T-helper 2 cell treated with Interferon-gamma antibody and Interleukin-4, amounts not matched to agents 5 μg/mL and 100 μg/mL, for 36 hours (primary cell): ENCODE measurements around the gene TPPP.
"Not testable (repeated sequence)": the region's sequence is repeated elsewhere in the genome, so short reads cannot be mapped to it uniquely, and the experiment has no call there.

Source experiments
- DNase-seq: peaks from one replicate; pipeline ENCODE4 v3.0.0; 2021; ENCODE audit warnings: low spot score
- H3K27ac Mint-ChIP-seq: one replicate; pipeline ENCODE4 v1.8.0; 2021; ENCODE audit warnings: mild to moderate bottlenecking, mixed read lengths
- H3K27me3 Mint-ChIP-seq: one replicate; pipeline ENCODE4 v1.8.0; 2021; ENCODE audit warnings: low read depth, mixed read lengths
- H3K36me3 Mint-ChIP-seq: one replicate; pipeline ENCODE4 v1.8.0; 2021; ENCODE audit warnings: low read depth, mixed read lengths
- H3K4me1 Mint-ChIP-seq: one replicate; pipeline ENCODE4 v1.8.0; 2021; ENCODE audit warnings: low read depth, mixed read lengths
- H3K4me3 Mint-ChIP-seq: one replicate; pipeline ENCODE4 v1.8.0; 2022; ENCODE audit warnings: mild to moderate bottlenecking, moderate library complexity, mixed read lengths
- H3K9me3 Mint-ChIP-seq: one replicate; pipeline ENCODE4 v1.8.0; 2021; ENCODE audit warnings: mixed read lengths

TPPP gene

DNA sequence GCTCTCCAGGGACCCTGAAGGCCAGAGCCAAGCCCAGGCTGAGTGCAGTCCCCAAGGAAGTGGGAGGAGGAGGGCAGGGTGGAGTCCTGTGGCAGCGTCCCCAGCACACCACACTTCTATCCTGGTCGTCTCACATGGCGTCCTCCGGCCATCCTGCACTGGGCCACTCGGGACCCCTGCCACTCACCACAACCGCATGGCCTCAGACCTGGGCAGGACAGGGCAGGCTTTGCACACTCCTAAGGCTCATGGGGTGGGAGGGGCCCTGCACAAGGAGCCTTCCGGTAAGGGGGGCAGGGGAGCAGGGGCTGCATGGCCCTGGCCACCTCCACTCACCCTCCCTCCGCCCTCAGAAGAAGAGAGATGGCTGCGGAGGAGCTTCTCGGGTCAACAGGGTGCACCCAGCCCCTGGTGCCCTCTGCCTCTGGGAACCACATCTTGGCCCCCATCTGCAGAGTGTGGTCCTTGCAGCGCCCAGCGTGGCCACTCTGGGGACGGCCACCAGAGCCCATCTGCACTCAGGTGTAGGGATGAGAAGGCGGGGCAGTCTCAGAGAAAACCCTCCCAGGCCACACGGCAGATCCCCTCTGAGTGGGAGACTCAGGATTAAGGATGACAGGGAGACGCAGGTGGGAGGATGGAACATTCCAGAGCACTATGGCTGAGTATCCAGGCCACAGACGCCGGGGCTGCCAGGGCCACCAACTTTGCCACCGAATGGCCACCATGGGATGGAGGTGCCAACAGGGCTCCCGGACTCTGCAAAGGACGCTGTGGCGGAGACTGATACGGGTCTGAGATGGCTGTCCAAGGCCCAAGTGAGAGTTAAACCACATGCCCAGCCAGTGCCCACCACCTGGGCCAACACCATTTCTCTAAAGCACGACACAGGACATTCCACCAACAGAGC, 7.6 kb downstream of the TPPP start:
- H3K27ac Mint-ChIP-seq = no peak overlapping the region
- DNase-seq = no peak

DNA sequence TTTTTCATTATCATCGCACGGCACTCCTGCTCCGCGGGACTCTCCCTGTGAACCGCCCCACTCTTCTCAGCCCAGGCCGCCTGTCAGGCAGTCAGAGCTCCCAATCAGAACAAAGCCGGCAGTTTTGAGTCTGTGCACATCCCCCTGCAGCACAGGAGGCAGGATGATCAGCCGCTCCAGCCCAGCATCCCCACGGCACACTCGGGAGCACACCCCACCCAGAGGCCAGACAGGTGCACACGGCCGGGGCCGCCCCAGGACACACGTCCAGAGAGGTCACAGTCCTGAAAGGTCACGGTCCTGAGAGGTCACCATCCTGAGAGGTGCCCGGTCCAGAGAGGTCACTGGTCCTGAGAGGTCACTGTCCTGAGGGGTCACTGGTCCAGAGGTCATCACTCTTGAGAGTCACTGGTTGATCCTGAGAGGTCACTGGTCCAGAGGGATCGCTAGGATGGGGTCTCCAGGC, 8.4 kb downstream of the TPPP start:
- H3K9me3 Mint-ChIP-seq = no peaks in the 10 kb centered on the region
- no peak overlapping the region for H3K27ac Mint-ChIP-seq
- no peaks in the 10 kb centered on the region for H3K36me3 Mint-ChIP-seq
- H3K4me3 Mint-ChIP-seq = no peak overlapping the region
- no peaks in the 10 kb centered on the region for H3K4me1 Mint-ChIP-seq
- no peaks in the 10 kb centered on the region for H3K27me3 Mint-ChIP-seq
- no peak for DNase-seq

More for the DNA sequence above, 7.6 kb downstream of the TPPP start:
- H3K36me3 Mint-ChIP-seq = no peaks in the 10 kb centered on the region
- no peaks in the 10 kb centered on the region for H3K27me3 Mint-ChIP-seq
- no peaks in the 10 kb centered on the region for H3K9me3 Mint-ChIP-seq
- H3K4me3 Mint-ChIP-seq = no peak overlapping the region
- H3K4me1 Mint-ChIP-seq = no peaks in the 10 kb centered on the region

- H3K27me3 Mint-ChIP-seq = no peaks in the 10 kb centered on the region
- H3K36me3 Mint-ChIP-seq = no peaks in the 10 kb centered on the region
- no peaks in the 10 kb centered on the region for H3K4me1 Mint-ChIP-seq
- H3K27ac Mint-ChIP-seq = no peak overlapping the region
- no peak for DNase-seq
- no peak overlapping the region for H3K4me3 Mint-ChIP-seq
- H3K9me3 Mint-ChIP-seq = no peaks in the 10 kb centered on the region
Measured at GRCh38 chr5:683551-684481, 9.3 kb downstream of the TPPP start.

DNA sequence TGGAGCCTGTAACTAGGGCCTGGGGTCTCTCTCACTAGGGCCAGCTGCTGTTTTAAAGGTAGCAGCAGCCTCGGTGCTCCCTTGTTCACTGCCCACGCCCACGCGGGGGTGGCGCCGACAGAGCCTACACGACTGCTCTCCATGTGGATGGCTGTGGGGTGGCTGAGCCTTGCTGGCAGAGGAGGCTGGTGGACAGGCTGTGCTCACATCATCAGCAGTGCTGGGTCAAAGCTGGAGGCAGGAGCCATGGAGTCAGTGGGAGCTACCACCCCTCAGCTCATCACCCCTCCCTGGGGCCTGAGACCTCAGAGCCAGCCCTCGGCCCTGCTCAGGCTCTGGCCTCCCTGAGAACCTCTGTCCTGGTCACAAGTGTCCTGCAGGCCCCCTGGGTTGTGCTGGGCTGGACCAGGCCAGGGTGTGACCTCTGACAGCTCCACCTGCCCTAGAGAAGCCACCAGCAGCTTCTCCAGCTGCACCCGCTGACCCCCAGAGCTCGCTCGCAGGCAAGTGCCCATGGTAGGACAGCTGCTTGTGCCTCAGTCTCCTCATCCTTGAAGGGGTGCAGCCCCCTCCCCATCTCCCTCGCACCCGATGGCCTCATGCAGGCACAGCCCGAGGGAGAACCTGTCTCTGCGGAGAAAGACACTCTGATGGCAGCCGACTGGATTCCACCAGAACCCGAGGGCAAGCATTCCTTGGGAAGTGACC, 10.3 kb downstream of the TPPP start:
- H3K9me3 Mint-ChIP-seq, H3K36me3 Mint-ChIP-seq, DNase-seq, H3K4me1 Mint-ChIP-seq, H3K27me3 Mint-ChIP-seq, H3K27ac Mint-ChIP-seq, H3K4me3 Mint-ChIP-seq: not testable (repeated sequence)

- DNase-seq, H3K4me3 Mint-ChIP-seq, H3K27ac Mint-ChIP-seq, H3K36me3 Mint-ChIP-seq, H3K9me3 Mint-ChIP-seq, H3K27me3 Mint-ChIP-seq, H3K4me1 Mint-ChIP-seq: not testable (repeated sequence)
Measured at GRCh38 chr5:682216-682615, 10.9 kb downstream of the TPPP start.

- H3K9me3 Mint-ChIP-seq, H3K27ac Mint-ChIP-seq, H3K4me1 Mint-ChIP-seq, DNase-seq, H3K4me3 Mint-ChIP-seq, H3K36me3 Mint-ChIP-seq, H3K27me3 Mint-ChIP-seq: not testable (repeated sequence)
Measured at GRCh38 chr5:681317-682191, 11.6 kb downstream of the TPPP start.

DNA sequence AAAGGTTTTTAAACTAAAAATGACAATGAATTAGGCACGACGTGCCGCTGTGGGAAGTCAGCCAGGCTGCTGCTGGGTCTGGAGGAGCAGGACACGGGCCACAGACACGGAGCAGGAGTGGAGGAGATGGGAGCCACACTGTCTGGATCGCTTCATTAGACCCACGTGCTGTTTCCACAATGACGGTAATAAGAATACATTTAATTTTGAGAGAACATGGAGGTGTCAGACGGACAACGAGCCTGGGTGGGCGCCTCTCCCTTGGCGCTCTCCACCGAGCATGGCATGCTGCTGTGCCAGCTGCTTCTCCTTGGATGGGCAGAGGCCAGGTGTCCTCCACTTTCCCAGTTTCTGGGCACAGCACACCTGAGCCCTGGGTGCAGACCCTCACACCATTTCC, 12.3 kb downstream of the TPPP start:
- H3K4me1 Mint-ChIP-seq, H3K4me3 Mint-ChIP-seq: not testable (repeated sequence)

GRCh38 chr5:680118-680795, 12.9 kb downstream of the TPPP start:
- not testable (repeated sequence) for DNase-seq, H3K27ac Mint-ChIP-seq, H3K36me3 Mint-ChIP-seq, H3K4me1 Mint-ChIP-seq, H3K9me3 Mint-ChIP-seq, H3K27me3 Mint-ChIP-seq, H3K4me3 Mint-ChIP-seq

More for the DNA sequence above, 12.3 kb downstream of the TPPP start:
- not testable (repeated sequence) for H3K36me3 Mint-ChIP-seq, H3K27me3 Mint-ChIP-seq, H3K9me3 Mint-ChIP-seq, DNase-seq, H3K27ac Mint-ChIP-seq

DNA sequence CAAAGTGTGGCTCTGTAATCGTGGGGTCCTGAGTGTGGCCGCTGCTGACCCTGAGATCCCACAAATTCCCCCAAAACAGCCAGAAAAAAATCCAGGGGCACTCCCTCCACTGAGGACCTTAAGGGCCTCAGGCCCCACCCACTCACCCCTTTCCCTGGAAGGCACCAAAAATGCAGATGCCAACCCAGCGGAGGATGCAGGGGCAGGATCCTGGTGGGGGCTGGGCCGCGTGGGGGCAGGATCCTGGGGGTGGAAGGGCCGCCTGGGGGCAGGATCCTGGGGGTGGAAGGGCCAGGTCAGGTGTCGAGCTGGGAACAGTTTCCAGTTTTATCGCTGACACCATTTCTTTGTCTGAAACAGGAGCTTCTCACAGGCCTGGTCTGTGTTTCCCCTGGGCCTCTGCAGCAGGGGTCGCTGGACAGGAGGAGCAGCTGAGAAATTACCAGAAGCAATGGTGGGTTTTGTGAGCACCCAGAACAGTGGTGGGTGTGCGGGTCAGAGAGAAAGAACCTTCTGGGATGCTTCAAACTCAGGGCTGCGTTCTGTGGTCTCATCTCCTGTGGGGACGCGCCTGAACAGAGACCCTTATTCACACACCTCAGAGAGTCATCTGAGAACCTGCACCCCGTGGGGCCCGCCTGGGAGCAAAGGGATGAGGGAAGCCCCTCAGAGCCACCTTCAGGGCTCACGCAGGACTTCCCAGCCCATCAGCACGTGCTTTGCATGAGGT, 13.8 kb downstream of the TPPP start:
- DNase-seq, H3K9me3 Mint-ChIP-seq, H3K27me3 Mint-ChIP-seq, H3K36me3 Mint-ChIP-seq, H3K27ac Mint-ChIP-seq, H3K4me3 Mint-ChIP-seq, H3K4me1 Mint-ChIP-seq: not testable (repeated sequence)

GRCh38 chr5:678521-678920, 14.6 kb downstream of the TPPP start:
- H3K9me3 Mint-ChIP-seq, H3K27me3 Mint-ChIP-seq, H3K36me3 Mint-ChIP-seq, DNase-seq, H3K27ac Mint-ChIP-seq, H3K4me3 Mint-ChIP-seq, H3K4me1 Mint-ChIP-seq: not testable (repeated sequence)

DNA sequence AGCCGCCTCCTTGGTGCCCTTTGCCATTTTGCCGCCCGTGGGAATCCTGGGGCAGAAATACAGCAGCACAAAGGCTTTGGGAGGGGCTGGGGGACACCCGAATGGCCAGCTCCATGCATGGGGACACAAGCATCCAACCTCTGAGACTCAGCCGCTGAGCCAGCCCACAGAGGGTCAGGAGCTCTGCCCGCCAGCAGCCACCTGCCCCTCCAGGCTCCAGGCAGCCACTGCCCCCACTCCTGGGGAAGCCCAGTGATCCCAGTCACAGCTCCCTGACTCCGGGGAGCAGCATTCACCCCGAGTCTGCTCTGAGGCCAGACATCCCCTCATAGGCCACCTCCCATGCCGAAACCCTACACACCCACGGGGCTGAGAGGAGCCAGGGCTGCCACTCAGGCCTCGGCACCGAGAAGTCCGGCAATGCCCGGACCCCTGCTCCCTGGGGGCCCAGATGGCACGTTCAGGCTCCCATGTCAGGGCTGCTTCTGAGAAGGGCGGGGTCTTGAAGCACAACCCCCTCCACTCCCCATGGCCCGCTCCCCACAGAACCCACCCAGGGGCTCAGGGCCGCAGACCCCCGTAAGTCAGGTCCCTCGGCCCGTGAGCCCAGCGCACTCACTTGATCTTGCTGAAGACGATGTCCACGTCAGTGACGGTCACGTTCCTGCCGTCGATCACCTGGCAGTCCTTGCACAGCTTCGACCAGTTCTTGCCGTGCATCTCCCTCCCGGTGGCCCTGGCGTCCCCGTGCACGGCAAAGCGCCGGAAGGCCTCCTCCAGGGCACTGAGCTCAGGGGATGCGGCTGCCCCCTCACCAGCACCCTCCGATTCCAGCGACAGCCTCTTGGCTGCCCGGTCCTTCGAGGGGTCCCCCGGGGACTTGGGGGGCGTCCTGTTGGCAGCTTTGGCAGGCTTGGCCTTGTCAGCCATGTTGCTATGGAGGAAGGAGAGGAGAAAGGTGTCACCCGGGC, 15.7 kb downstream of the TPPP start:
- Mint-ChIP-seq H3K4me1 (peaks cover 2% of the 10 kb centered on the region), H3K27ac (no peak overlapping the region), H3K36me3 (no peaks in the 10 kb centered on the region), H3K9me3 (no peaks in the 10 kb centered on the region), H3K27me3 (no peaks in the 10 kb centered on the region), H3K4me3 (no peak overlapping the region)
- DNase-seq = no peak
